ENCODE data around the gene ZNF829. TPM values are rescaled to one million over a fixed set of nuclear protein-coding genes. Genes with fewer than 3 reads are reported as not detected.

The ZNF829 gene
- total and polyA plus RNA-seq, 10 of the 15 experiments (the other 5 are each of a cell fraction or from before 2014, with no cell fraction given): 0.08 to 0.63 (median 0.22) TPM

GRCh38 chr19:36876993-36877938 lies 38.8 kb downstream of the ZNF829 start (continued):
- TF ChIP-seq CEBPB (IDR thresholded peaks at IDR 0.05; ENCODE audit: borderline replicate concordance in 1 of 2, low read depth in 2 of 2, low read length in 2 of 2) (no peak), SMC3 (IDR thresholded peaks at IDR 0.05; ENCODE audit: borderline replicate concordance, low read length) (no peak), HDAC2 (IDR thresholded peaks at IDR 0.05) (no peak)

- Histone ChIP-seq H3K4me1 (ENCODE audit: control insufficient read depth, insufficient read depth, low read length) (peaks cover 4% of the 10 kb centered on the region; the same call in 1 of the 2 replicates), H3K4me3 (peak overlapping the region; percentile 72; the same call in 1 of the 2 replicates), H3K4me2 (ENCODE audit: control insufficient read depth, insufficient read depth) (peak overlapping the region; percentile 93), H3K27ac (ENCODE audit: control insufficient read depth, insufficient read depth) (no peak overlapping the region), H4K20me1 (ENCODE audit: control insufficient read depth, insufficient read depth) (no peaks in the 10 kb centered on the region), H3K9ac (ENCODE audit: control insufficient read depth, insufficient read depth, low read length) (no peak overlapping the region), H2AFZ (ENCODE audit: control insufficient read depth, low read depth, low read length) (0 out of 2 replicates have a peak overlapping the region, but pooled peaks have one; percentile 96), H3K9me3 (replicated peaks; ENCODE audit: control insufficient read depth, insufficient read depth, low read length) (peaks cover 8% of the 10 kb centered on the region; the same call in 2 of the 3 replicates), H3K36me3 (ENCODE audit: control insufficient read depth in 2 of 2, insufficient read depth in 2 of 2, low read length in 1 of 2) (no peaks in the 10 kb centered on the region), H3K27me3 (replicated peaks in 1 of 2; ENCODE audit: control insufficient read depth in 2 of 2, insufficient read depth in 2 of 2, low read length in 1 of 2) (no peaks in the 10 kb centered on the region), H3K79me2 (ENCODE audit: control insufficient read depth, insufficient read depth, low read length) (peaks cover 5% of the 10 kb centered on the region)
- in situ Hi-C loops (cut with MboI) (no loop called here), intact Hi-C loops (cut with micrococcal nuclease; ENCODE audit: unreplicated experiment) (no loop called here)
- ChIA-PET CTCF (no interaction called here), SMC1A (ENCODE audit: uncharacterized antibody, unreplicated experiment) (interaction anchor here (1.2 kb wide), 1 partner anchor 15 kb away, joined by 3 read pairs; no protein-coding TSS in a partner anchor), RAD21 (ENCODE audit: unreplicated experiment) (no interaction called here), POLR2A (no interaction called here)
- no peak for ATAC-seq
- no TSS peak for BruUV-seq (replicated peaks)
- no peak for FAIRE-seq
- WGBS (ENCODE audit: insufficient coverage, insufficient replicate concordance, low lambda C conversion rate, missing lambda C conversion rate): no CpG with 5 or more reads among the region's 3 CpGs
- DNase-seq (ENCODE audit: low read depth, low spot score): no peak
- TF ChIP-seq CEBPB (IDR thresholded peaks at IDR 0.05; ENCODE audit: borderline replicate concordance in 1 of 2, low read depth in 2 of 2, low read length in 2 of 2) (no peak), NFIC (IDR thresholded peaks at IDR 0.05; ENCODE audit: low read depth, low read length) (no peak), CHD4 (IDR thresholded peaks at IDR 0.05) (no peak), BHLHE40 (IDR thresholded peaks at IDR 0.05; ENCODE audit: borderline replicate concordance in 1 of 2, low read depth in 2 of 2, low read length in 1 of 2) (no peak), NBN (IDR thresholded peaks at IDR 0.05) (no peak), BMI1 (IDR thresholded peaks at IDR 0.05; ENCODE audit: borderline replicate concordance) (no peak), CUX1 (IDR thresholded peaks at IDR 0.05; ENCODE audit: insufficient replicate concordance, low read depth, low read length) (no peak), KLF5 (IDR thresholded peaks at IDR 0.05; ENCODE audit: partially characterized antibody) (no peak), FOS (IDR thresholded peaks at IDR 0.05; ENCODE audit: borderline replicate concordance, extremely low read depth, insufficient read length) (no peak), HDAC2 (IDR thresholded peaks at IDR 0.05) (no peak)
Observed at GRCh38 chr19:36851898-36852297, 64.2 kb downstream of the ZNF829 start.

Data from GM12878 (cell line).